Measurements from ENCODE around the gene LIMS1.

- no peak for TF ChIP-seq CTCF (IDR thresholded peaks at IDR 0.05)
- no peak for TF ChIP-seq EZH2 (IDR thresholded peaks at IDR 0.05; ENCODE audit: borderline replicate concordance, insufficient read depth, low read depth, low read length, poor library complexity, severe bottlenecking)
Observed at GRCh38 chr2:108620656-108621055, 86.4 kb downstream of the LIMS1 start.

Measured in B cell (primary cell).